GM21576 (cell line): ENCODE results near the gene PCARE.

Source experiments
- ATAC-seq: cut with Tn5 transposase; IDR thresholded peaks from one replicate; pipeline ENCODE4 v1.9.1; 2021; ENCODE audit warnings: mild to moderate bottlenecking, moderate library complexity; ENCODE audit not compliant: unreplicated experiment

The PCARE gene

GRCh38 chr2:29064346-29064715 lies 10.0 kb downstream of the PCARE start:
- no peak for ATAC-seq

- ATAC-seq = no peak
Observed at GRCh38 chr2:29063646-29064345, 10.5 kb downstream of the PCARE start.

GRCh38 chr2:29063056-29063455 lies 11.3 kb downstream of the PCARE start:
- no peak for ATAC-seq

- no peak for ATAC-seq
Observed at GRCh38 chr2:29062371-29062770, 12.0 kb downstream of the PCARE start.

- no peak for ATAC-seq
Observed at GRCh38 chr2:29061616-29062015, 12.7 kb downstream of the PCARE start.

- no peak for ATAC-seq
Observed at GRCh38 chr2:29061176-29061575, 13.1 kb downstream of the PCARE start.

- ATAC-seq = no peak
Observed at GRCh38 chr2:29060441-29060840, 13.9 kb downstream of the PCARE start.

GRCh38 chr2:29059624-29060023 lies 14.7 kb downstream of the PCARE start:
- ATAC-seq = no peak

GRCh38 chr2:29057006-29057405 lies 17.3 kb downstream of the PCARE start:
- no peak for ATAC-seq

GRCh38 chr2:29056452-29056851 lies 17.9 kb downstream of the PCARE start:
- ATAC-seq = no peak

- ATAC-seq = no peak
Observed at GRCh38 chr2:29055601-29056000, 18.7 kb downstream of the PCARE start.

- no peak for ATAC-seq
Observed at GRCh38 chr2:29054430-29054829, 19.9 kb downstream of the PCARE start.

- no peak for ATAC-seq
Observed at GRCh38 chr2:29053670-29054400, 20.5 kb downstream of the PCARE start.

- no peak for ATAC-seq
Observed at GRCh38 chr2:29053223-29053622, 21.1 kb downstream of the PCARE start.

GRCh38 chr2:29052807-29053206 lies 21.5 kb downstream of the PCARE start:
- ATAC-seq = no peak

GRCh38 chr2:29051730-29052129 lies 22.6 kb downstream of the PCARE start:
- ATAC-seq = no peak

- no peak for ATAC-seq
Observed at GRCh38 chr2:29050591-29050990, 23.7 kb downstream of the PCARE start.

GRCh38 chr2:29047083-29047845 lies 27.1 kb downstream of the PCARE start:
- ATAC-seq = no peak

GRCh38 chr2:29046321-29046720 lies 28.0 kb downstream of the PCARE start:
- ATAC-seq = no peak

GRCh38 chr2:29044459-29044858 lies 29.9 kb downstream of the PCARE start:
- ATAC-seq = no peak

GRCh38 chr2:29042561-29043075 lies 31.7 kb downstream of the PCARE start:
- ATAC-seq = no peak
